GM12878 (cell line): Measurements from ENCODE around the gene HSFX1. TPM values are rescaled to one million over a fixed set of nuclear protein-coding genes. Genes with fewer than 3 reads are reported as not detected.
"Not testable (repeated sequence)": the region's sequence is repeated elsewhere in the genome, so short reads cannot be mapped to it uniquely, and the experiment has no call there.

Experiments used
- ATAC-seq: fragments of 200-7000 bp; cut with Tn5 transposase; 3 replicates; pipeline ENCODE4 v1.9.1; 2020; ENCODE audit warnings: mild to moderate bottlenecking, moderate library complexity
- Bru-seq: library from RNA; stranded (reverse); fragments of 400-500 nt; gene quantifications from one replicate; lab custom pipeline; 2021; lab: Mats Ljungman, UMichigan
- BruChase-seq, 2 experiments: library from RNA; stranded (reverse); fragments of 400-500 nt; gene quantifications; one replicate each; lab custom pipeline; 2021; lab: Mats Ljungman, UMichigan
- BruUV-seq: library from RNA; stranded (reverse); fragments of 400-500 nt; replicated peaks from 2 replicates; lab custom pipeline; 2021; lab: Mats Ljungman, UMichigan
- CTCF ChIA-PET: fragments of 300-600 bp; sonication (Branson Sonifier 250); formaldehyde crosslinking; extraction: SDS; loops from one replicate; lab custom pipeline; 2021; ENCODE audit warnings: inconsistent platforms; lab: Yijun Ruan, JAX
- POLR2A ChIA-PET: fragments of 350-600 bp; formaldehyde crosslinking; extraction: SDS; loops from one replicate; lab custom pipeline; 2021; ENCODE audit warnings: inconsistent platforms; lab: Charles Lee
- RAD21 ChIA-PET: fragments of 300-600 bp; sonication (Branson Sonifier 250); formaldehyde crosslinking; loops from one replicate; lab custom pipeline; 2023; ENCODE audit warnings: antibody characterized with exemption; ENCODE audit not compliant: unreplicated experiment; lab: Charles Lee
- SMC1A ChIA-PET: fragments of 300-600 bp; sonication (Branson Sonifier 250); formaldehyde crosslinking; loops from one replicate; lab custom pipeline; 2023; ENCODE audit not compliant: unreplicated experiment, uncharacterized antibody; lab: Charles Lee
- DNase-seq: peaks from one replicate; pipeline ENCODE4 v3.0.0-alpha.2; 2011; ENCODE audit warnings: low read depth, low spot score
- FAIRE-seq: peaks from 3 replicates; lab custom pipeline; 2011; peaks lifted over from hg19 to GRCh38; lab: Jason Lieb, UNC
- H2AFZ ChIP-seq: 2 replicates; pipeline ENCODE4 v1.6.0; 2011; ENCODE audit warnings: low read depth, low read length, control low read depth; ENCODE audit not compliant: control insufficient read depth
- H3K27ac ChIP-seq: 2 replicates; pipeline ENCODE4 v1.5.1; 2011; ENCODE audit warnings: control low read depth; ENCODE audit not compliant: control insufficient read depth, insufficient read depth
- H3K27me3 ChIP-seq, 2 experiments: replicated peaks in 1 of 2; 2 replicates each; pipeline versions ENCODE4 v1.6.0 to v1.6.1; 2011; ENCODE audit warnings: low read length in 1 of 2; ENCODE audit not compliant: control insufficient read depth in 2 of 2, insufficient read depth in 2 of 2
- H3K36me3 ChIP-seq, 2 experiments: 2 replicates each; pipeline ENCODE4 v1.5.1; 2011; ENCODE audit warnings: low read length in 1 of 2; ENCODE audit not compliant: control insufficient read depth in 2 of 2, insufficient read depth in 2 of 2
- H3K4me1 ChIP-seq: 2 replicates; pipeline ENCODE4 v1.6.1; 2011; ENCODE audit warnings: mild to moderate bottlenecking, low read length, moderate library complexity, mixed read lengths; ENCODE audit not compliant: control insufficient read depth, insufficient read depth
- H3K4me2 ChIP-seq: 2 replicates; pipeline ENCODE4 v1.6.0; 2011; ENCODE audit warnings: control low read depth; ENCODE audit not compliant: control insufficient read depth, insufficient read depth
- H3K4me3 ChIP-seq: fragments of 200-600 bp; sonication (generic); 2 replicates; pipeline ENCODE4 v1.5.1; 2016
- H3K79me2 ChIP-seq: 2 replicates; pipeline ENCODE4 v1.6.0; 2011; ENCODE audit warnings: low read length; ENCODE audit not compliant: control insufficient read depth, insufficient read depth
- H3K9ac ChIP-seq: 2 replicates; pipeline ENCODE4 v1.8.0; 2011; ENCODE audit warnings: low read length, control low read depth, mixed read lengths; ENCODE audit not compliant: control insufficient read depth, insufficient read depth
- H3K9me3 ChIP-seq: replicated peaks from 3 replicates; pipeline ENCODE4 v1.5.1; 2011; ENCODE audit warnings: mild to moderate bottlenecking, low read length; ENCODE audit not compliant: control insufficient read depth, insufficient read depth
- H4K20me1 ChIP-seq: 2 replicates; pipeline ENCODE4 v1.6.0; 2011; ENCODE audit not compliant: control insufficient read depth, insufficient read depth
- whole genome bisulfite sequencing: methylation state at CpG from one replicate; pipeline ENCODE4 v1.1.6; 2016; ENCODE audit warnings: low lambda C conversion rate; ENCODE audit not compliant: insufficient replicate concordance, insufficient coverage; ENCODE audit errors: missing lambda C conversion rate; 5-methylcytosine and 5-hydroxymethylcytosine counted together
- in situ Hi-C: fragments of 300-500 bp; cut with MboI; formaldehyde crosslinking; loops from 9 replicates; pipeline ENCODE4 v1.14.3; 2018; ENCODE audit warnings: mixed read lengths
- intact Hi-C: fragments of 100-400 bp; cut with micrococcal nuclease; formaldehyde crosslinking; loops from one replicate; pipeline ENCODE4 v1.14.2; 2022; ENCODE audit not compliant: unreplicated experiment
- long read RNA-seq, 2 experiments: library from polyadenylated mRNA; unstranded; transcript quantifications; one replicate each; pipeline ENCODE4 v2.0.0, GENCODE V29; 2019 to 2020
- polyA minus RNA-seq, 3 experiments: library from RNA; depleted of rRNA, polyadenylated mRNA; stranded (reverse); fragments of >200 nt; gene quantifications; 2 replicates each; pipeline ENCODE4 v1.2.3, GENCODE V29; 2011
- polyA plus RNA-seq, 11 experiments: library from polyadenylated mRNA; depleted of rRNA in 4 of 11; unstranded in 6 of 11; stranded (reverse) in 5 of 11; fragments of >200 nt; fragmentation: Nextera tagmentation in 4 of 11; fragmentation: Illumina TruSeq in 1 of 11; extraction: Ambion mirVana in 4 of 11; extraction: Trizol in 1 of 11; gene quantifications; 1 replicate in 1 of 11; 2 replicates in 10 of 11; pipeline versions ENCODE4 v1.2.1 to v1.2.3, GENCODE V29; 2011 to 2016; ENCODE audit warnings: inconsistent platforms in 2 of 11, missing spikeins in 2 of 11, low read depth in 1 of 11
- total RNA-seq, 4 experiments: library from RNA; depleted of rRNA in 3 of 4; stranded (reverse); fragments of >200 nt in 3 of 4; fragmentation: Illumina TruSeq in 1 of 4; extraction: Trizol in 1 of 4; gene quantifications; 2 replicates each; pipeline versions ENCODE4 v1.2.1 to v1.2.3, GENCODE V29; 2013 to 2021

The HSFX1 gene
- total RNA-seq (2013; cell fraction: nucleolus; rRNA removed), result 5.7 and 5.8 TPM in 2 replicates
- 0.16 and 0.34 TPM in 2 replicates for total RNA-seq (2014; rRNA removed)
- 0.09 and 0.14 TPM in 2 replicates for total RNA-seq (2014; rRNA removed; fragmentation: Illumina TruSeq; extraction: Trizol)
- 0.35 and 0.56 TPM in 2 replicates for total RNA-seq (2021)
- not detected for polyA plus RNA-seq (2011; ENCODE audit: low read depth)
- polyA plus RNA-seq (2011; rRNA removed), result 0.15 and 0.16 TPM in 2 replicates
- 0.07 and 0.12 TPM in 2 replicates for polyA plus RNA-seq (2011; cell fraction: cytosol; rRNA removed)
- 1.7 and 2.1 TPM in 2 replicates for polyA plus RNA-seq (2011; cell fraction: nucleus; rRNA removed)
- polyA plus RNA-seq (2012), result 0.11 and 0.18 TPM in 2 replicates
- polyA plus RNA-seq (2014; fragmentation: Illumina TruSeq; extraction: Trizol), result 0.10 TPM in 1 of 2 replicates, not detected in the other
- not detected for polyA plus RNA-seq (2014; fragmentation: Nextera tagmentation; extraction: Ambion mirVana)
- polyA plus RNA-seq (2014; rRNA removed), result 0.06 and 0.25 TPM in 2 replicates
- polyA plus RNA-seq (2016; fragmentation: Nextera tagmentation; extraction: Ambion mirVana), result under 1 TPM in 1 of 2 experiments, not detected in 1; 0.09 TPM
- 0.66 and 1.5 TPM in 2 replicates for polyA minus RNA-seq (2011; rRNA and poly(A)+ RNA removed)
- polyA minus RNA-seq (2011; cell fraction: cytosol; rRNA and poly(A)+ RNA removed), result not detected in 2 replicates
- 0.38 and 1.2 TPM in 2 replicates for polyA minus RNA-seq (2011; cell fraction: nucleus; rRNA and poly(A)+ RNA removed)
- percentile 22 among the genes with signal in this experiment for Bru-seq, nascent RNA
- not detected for BruChase-seq, experiment 1, labeled RNA remaining after a 6-hour chase
- percentile 29 among the genes with signal in this experiment for BruChase-seq, experiment 2, labeled RNA remaining after a 2-hour chase
- long read RNA-seq, experiment 1, result 0 reads
- long read RNA-seq, experiment 2, result 0 reads

GRCh38 chrX:149773768-149774167, at the start of gene HSFX1:
HSFX1 (plus strand) TSS chrX:149774068; CDS start chrX:149774682, 614 bp downstream.
- H2AFZ ChIP-seq, RAD21 ChIA-PET, H3K4me2 ChIP-seq, POLR2A ChIA-PET, DNase-seq, FAIRE-seq, H3K9me3 ChIP-seq, CTCF ChIA-PET, BruUV-seq, H3K36me3 ChIP-seq, H3K79me2 ChIP-seq, in situ Hi-C loops, H3K4me3 ChIP-seq, ATAC-seq, H3K27me3 ChIP-seq, H4K20me1 ChIP-seq, H3K27ac ChIP-seq, H3K9ac ChIP-seq, intact Hi-C loops, SMC1A ChIA-PET, H3K4me1 ChIP-seq: not testable (repeated sequence)
- WGBS, result no CpG with 5 or more reads among the region's 17 CpGs

- 69% methylated on average over 3 of the region's 7 CpGs for WGBS
- H3K27ac ChIP-seq, H3K27me3 ChIP-seq, ATAC-seq, in situ Hi-C loops, intact Hi-C loops, FAIRE-seq, H3K4me2 ChIP-seq, H3K9me3 ChIP-seq, SMC1A ChIA-PET, RAD21 ChIA-PET, CTCF ChIA-PET, POLR2A ChIA-PET, H2AFZ ChIP-seq, H3K36me3 ChIP-seq, H3K4me3 ChIP-seq, H4K20me1 ChIP-seq, H3K9ac ChIP-seq, H3K4me1 ChIP-seq, DNase-seq, BruUV-seq, H3K79me2 ChIP-seq: not testable (repeated sequence)
These were observed 46.6 kb upstream of the HSFX1 start for GRCh38 chrX:149727308-149727707.

- H3K9ac ChIP-seq, POLR2A ChIA-PET, DNase-seq, H4K20me1 ChIP-seq, CTCF ChIA-PET, H3K27me3 ChIP-seq, H2AFZ ChIP-seq, SMC1A ChIA-PET, BruUV-seq, H3K4me1 ChIP-seq, H3K36me3 ChIP-seq, intact Hi-C loops, H3K79me2 ChIP-seq, H3K9me3 ChIP-seq, RAD21 ChIA-PET, in situ Hi-C loops, H3K27ac ChIP-seq, H3K4me3 ChIP-seq, H3K4me2 ChIP-seq: not testable (repeated sequence)
- 7% methylated on average over 1 of the region's 6 CpGs for WGBS
- peak; percentile 68 for FAIRE-seq
- peak; percentile 68 for ATAC-seq
These were observed 31.6 kb upstream of the HSFX1 start for GRCh38 chrX:149742269-149742668.
